Activated CD8-positive, alpha-beta memory T cell treated with anti-CD3 and anti-CD28 coated beads for 1 hour (primary cell): Measurements from ENCODE around the gene PSTPIP1.

Experiments used
- DNase-seq, 2 donors: peaks; one replicate each; pipeline ENCODE4 v3.0.0-alpha.2; 2020; ENCODE audit warnings: low read depth in 1 of 2; ENCODE audit errors: extremely low read depth in 1 of 2

PSTPIP1 gene

DNA sequence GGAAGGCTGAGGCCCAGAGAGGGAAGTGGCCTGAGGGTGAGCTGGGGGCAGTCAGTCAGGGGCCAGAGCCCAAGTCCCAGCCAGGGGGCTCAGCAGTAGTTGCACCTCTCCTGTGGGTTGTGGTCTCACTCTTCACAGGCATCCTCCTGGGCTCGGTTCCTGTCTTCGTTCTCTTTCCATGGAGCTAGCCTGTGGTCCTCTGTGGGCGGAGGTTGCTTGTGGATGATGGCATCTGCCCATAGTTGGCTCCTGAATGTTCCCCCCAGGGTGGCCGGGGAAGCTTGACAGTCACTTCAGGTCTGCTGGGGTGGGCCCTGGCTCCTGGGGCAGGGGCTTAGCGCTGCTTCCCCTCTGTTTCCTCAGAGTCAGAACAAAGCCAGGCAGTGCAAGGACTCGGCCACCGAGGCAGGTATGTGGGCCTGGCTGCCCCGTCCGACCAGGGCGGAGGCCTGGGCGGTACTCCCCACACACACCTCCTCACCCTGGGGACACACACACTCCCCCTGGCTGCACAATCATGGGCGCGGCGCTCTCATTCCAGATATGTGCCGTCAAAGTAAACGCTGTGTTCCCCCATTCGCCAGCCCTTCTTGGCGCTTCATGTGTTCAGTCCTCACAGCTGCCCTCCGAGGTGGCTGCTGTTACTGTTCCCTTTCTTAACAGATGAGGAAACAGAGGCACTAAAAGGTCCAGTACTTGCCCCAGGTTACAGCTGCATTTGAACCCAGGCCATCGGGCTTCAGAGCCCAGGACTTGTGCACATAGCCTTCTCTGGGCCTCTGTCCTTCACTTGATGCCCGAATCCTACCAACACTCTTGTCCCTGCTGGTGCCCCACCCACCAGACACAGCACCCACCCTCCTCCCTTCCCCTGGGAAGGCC, 34.5 kb downstream of the PSTPIP1 start:
- no peak for DNase-seq

DNA sequence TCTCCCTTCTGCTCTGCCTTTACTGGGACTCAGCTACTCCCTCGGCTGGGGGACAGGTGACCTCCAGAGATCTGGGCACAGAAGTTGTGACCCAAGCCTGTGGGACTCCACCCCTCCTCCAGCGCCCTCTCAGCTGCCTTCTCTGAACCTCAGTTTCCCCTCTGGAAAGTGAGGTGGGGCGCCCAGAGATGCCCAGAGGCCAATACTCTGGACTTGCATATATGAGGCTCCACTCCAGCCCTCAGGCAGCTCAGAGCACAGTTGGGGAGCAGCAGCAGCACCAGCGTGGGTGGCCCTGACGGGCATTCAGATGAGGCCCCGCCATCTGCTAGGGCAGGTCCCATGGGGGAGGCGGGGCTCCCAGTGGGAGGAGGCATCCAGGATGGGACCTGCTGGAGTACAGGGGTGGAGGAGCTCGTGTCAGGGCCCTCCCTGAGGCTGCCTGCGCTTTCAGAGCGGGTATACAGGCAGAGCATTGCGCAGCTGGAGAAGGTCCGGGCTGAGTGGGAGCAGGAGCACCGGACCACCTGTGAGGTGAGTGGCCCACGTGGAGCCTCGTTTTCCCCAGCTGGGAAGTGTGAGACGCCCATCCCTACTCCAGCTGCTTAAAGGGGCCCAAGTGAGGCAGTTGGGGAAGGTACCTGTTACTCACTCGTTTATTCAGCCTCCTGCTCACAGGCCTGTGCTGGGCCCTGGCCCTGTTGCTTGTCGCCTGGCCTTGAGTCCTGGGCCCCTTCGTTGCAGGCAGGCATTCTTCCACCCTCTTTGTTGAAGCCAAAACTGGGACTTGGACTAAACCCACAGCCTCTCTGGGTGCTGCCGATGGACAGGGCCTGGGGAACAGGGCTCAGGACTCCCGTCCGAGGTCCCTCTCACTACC, 35.4 kb downstream of the PSTPIP1 start:
- no peak for DNase-seq

DNA sequence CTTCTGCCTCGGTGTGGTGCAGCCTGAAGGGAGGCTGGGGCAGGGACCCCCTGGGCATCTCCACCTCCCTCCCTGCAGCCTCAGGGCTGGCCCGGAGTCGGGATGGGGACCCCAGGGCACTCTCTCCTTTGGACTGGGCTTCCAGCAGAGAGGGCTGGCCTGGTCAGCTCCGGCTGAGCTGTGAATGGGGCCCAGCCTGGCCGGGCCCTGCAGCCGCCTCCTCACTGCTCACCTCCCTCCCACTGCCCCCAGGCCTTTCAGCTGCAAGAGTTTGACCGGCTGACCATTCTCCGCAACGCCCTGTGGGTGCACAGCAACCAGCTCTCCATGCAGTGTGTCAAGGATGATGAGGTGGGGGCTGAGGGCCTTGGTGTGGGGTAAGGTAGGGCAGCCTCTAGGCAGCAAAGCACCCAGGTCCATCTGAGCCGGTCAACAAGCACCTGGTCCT, 36.0 kb downstream of the PSTPIP1 start:
- DNase-seq: no peak

DNA sequence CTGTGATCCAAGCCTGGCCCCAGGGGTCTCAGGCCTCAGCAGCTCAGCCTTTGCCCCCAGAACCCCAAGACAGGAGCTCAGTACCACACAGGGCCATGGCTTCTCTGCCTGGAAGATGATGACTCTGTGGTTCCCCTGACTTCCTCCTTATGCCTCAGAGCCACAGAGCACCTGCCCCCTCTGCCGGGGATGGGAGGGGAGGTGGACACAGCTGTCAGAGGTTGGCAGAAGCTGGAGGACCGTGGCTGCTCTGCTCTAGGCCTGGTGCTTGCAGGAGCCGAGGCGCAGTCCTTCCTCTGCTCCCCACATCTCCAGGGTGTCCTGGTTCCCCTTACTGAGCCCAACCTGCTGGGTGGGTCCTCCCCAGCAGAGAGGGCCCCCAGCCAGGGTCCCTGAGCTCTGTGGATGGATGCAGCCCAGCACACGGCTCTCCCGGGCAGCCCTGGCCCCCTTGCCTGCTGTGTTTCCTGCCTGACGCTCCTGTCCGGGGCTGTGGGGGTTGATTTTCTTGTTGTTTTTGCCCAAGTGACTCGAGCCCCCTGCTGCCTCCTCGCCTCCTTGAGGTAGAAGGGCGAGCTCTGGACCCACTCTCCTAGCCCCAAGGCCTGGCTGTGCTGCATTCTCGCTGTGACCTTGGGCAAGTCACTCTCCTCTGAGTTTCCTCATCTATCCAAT, 36.6 kb downstream of the PSTPIP1 start:
- no peak for DNase-seq

DNA sequence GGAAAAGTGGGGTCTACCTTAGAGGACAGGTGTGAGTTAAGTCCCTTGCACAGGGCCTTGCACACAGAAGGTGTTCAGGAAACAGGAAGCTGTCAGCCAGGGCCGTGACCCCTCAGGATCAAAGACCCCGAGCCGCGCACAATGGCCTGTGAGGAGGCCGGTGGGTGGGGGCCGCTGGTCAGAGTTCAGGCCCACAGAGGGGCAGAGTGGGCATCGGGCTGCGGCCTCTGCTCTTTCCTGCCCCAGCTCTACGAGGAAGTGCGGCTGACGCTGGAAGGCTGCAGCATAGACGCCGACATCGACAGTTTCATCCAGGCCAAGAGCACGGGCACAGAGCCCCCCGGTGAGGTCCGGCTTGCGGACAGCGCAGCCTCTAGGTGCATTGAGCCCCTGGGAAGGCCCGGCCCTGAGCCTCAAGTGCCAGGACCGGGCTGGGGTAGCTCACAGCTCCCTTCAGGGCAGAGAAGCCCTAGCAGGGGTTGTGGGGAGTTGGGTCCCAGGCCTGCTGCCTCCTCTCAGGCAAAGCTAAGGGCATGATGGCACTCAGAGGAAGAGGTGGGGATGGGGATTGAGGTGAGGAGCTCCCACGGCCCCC, 37.2 kb downstream of the PSTPIP1 start:
- DNase-seq: no peak

DNA sequence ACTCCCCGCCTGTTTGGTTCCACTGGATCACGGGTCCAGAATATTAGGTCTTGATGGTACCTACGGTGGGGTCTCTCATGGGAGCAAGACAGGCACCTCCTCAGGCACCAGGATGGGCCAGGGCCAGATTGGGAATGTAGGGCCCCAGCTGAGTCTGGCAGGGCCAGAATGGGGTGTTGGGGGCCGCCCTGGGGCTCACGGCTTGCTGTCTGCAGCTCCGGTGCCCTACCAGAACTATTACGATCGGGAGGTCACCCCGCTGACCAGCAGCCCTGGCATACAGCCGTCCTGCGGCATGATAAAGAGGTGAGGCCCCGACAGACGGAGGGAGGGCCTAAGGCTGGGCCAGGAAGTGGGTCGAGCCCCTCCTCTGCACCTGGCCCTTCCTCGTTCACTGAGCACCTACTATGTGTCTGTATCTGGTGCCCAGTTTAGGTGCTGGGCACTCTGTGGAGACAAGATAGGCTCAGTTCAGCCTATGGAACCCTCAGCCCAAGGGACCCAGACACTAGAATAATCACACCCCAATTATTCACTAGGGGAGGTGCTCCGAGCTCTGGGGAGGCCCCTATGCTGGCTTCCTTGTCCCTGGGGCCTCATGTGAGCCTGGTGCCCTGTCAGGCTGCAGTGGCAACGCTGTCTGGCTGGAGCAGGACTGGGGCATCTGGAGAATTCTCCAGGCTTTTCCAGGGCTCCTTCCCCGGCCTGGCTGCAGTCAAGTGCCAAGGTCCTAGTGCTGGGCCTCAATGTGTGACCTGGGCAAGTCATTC, 37.9 kb downstream of the PSTPIP1 start:
- no peak for DNase-seq

DNA sequence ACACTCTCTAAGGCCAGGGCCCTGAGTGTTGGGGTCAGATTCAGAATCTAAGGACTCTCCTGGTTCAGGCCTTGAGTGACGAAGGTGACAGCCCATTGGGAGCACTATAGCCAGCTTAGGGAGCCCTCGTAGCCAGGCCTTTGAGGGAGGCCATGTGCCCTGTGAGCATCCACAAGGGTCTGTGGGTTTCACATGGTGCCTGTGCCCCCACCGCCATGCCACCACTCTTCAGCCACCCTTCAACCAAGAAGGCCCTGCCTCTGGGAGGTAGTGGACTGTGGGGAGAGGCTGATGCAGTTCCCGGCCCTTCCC, 38.4 kb downstream of the PSTPIP1 start:
- DNase-seq: no peak

DNA sequence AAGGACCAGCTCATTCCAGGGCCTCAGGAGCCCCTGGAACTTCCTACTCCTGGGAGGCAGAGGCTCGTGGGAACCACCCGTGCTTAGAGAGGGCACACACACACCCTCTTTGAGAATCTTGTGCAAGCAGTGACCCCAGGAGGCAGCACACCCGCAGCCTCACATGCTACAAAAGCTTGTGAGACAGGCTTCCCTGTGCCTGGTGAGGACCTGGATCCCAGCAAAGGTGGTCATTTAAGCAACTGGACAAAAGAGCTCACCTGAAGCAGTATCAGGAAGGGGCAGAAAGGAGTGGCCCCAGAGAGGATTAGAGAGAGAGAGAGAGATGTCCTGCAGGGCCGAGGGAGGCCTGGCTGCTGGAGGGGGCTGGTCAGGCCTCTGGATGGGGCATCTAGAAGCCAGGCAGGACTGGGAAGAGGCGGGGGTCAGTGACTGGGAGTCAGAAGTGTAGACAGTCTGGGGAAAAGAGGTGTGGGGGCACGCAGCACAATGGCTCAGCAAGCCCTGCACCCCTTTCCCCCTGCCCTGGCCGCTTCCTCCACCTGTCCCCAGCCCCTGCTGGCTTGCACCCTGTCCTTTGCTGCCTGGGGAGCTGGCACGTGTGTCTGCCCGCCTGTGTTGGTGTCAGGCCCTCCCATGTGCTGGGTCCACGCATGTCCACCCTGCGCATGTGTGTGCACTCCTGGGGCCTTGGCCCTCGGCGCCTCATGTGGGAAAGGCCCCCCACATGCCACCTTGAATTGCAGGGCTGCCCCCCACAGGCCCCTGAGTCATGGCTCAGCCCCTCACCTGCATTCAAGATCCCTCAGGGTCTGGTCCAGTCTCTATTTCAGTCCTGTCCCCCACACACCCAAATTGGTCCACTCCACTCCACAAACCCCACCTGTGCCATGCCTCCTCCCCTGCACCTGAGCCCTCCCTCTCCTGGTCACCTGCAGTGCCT, 39.1 kb downstream of the PSTPIP1 start:
- no peak for DNase-seq

DNA sequence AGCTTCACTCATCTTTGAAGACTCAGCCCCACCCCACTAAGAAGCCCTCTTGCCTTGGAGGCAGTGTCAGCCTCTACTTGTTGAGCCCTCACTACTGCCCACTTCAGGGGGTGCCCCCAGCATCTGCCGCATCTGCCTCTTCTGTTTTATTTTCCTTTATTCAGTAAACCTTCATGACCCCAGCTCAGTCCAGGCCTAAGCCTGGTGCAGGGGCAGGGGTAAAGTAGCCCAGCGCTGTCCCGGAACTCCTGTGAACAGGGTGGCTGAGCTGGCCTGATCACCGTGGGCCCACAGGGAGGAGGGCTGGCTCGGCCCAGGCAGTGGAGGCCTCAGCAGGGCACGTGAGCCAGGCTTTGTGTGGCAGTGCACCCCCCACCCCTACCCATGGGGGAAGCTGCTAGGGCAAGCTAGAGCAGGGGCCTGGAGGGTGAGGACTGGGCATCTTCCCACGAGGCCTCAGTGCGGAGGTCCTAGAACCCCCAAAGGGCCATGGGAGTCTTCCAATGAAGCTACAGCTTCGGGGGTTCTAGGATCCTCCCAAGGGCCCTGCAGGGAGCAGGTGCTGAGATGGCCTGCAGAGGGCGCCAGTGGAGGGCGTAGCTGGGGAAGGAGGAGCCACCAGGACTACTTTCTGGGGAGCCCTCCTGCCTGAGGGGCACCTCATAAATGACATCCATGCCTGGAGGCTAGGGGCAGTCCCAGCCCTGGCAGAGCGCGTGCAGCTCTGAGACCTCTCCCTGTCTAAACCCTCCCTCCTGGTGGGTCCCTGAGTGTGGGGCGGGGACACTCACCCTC, 40.0 kb downstream of the PSTPIP1 start:
- DNase-seq: no peak

DNA sequence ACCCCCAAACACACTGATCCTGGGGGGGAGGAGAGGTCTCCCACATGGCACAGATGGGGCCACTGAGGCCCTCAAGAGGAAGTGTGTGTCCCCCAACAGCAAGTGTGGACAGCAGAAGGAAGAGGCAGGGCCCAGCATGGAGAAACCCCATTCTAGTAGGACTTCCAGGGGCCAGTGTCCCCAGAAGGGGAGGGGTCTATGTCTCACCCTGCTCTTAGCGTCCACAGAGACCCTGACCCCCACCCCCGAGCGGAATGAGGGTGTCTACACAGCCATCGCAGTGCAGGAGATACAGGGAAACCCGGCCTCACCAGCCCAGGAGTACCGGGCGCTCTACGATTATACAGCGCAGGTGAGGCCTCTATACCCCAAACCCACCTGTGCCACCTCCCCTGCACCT, 40.7 kb downstream of the PSTPIP1 start:
- DNase-seq: no peak

DNA sequence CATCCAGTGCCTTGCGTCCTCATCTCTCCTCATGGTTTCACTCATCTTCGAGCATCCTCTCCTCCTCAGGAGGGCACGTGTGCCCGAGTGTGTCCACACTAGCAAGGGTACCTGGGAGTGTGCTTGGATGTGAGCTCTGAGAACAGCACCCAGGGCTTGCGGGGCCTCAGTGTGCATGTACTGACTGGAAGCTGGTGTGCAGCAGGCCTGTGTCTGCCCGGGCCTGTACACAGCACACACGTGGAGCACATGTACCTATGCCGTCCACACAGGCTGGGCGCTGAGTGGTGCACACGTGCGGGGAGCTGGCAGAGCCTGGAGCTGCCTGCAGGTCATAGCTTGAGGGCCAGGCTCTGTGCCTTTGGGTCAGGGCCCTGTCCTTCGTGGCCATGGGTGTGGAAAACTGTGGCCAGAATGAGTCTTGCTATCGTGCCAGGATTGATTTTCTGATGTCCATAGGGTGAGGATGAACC, 41.1 kb downstream of the PSTPIP1 start:
- no peak for DNase-seq

DNA sequence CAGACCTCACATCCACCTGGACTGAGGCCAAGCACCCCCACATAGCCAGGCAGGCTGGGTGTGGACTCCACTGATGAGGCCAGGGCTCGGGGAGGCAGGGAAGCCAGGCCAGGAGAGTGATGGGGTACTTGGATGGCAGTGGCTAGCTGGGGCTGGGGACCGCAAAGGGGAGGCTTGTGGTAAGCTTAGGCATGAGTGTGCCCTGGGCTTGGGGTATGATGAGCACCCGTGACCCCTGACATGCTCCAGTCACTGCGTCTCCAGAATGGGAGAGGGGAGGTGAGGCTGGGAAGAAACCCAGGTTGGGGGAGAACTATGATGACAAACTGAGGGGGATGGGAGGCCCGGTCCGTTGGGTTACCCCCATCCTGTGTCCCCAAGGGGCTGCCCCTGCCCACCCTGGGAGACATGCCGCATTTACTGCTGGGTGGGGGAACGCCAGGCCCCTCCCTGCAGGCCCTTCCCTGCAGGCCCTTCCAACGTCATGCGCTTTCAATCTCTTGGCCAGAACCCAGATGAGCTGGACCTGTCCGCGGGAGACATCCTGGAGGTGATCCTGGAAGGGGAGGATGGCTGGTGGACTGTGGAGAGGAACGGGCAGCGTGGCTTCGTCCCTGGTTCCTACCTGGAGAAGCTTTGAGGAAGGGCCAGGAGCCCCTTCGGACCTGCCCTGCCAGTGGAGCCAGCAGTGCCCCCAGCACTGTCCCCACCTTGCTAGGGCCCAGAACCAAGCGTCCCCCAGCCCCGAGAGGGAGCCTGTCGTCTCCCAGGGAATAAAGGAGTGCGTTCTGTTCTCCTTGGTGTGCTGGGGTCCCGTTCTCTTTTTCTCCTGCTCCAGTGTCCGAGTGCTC, 41.8 kb downstream of the PSTPIP1 start:
- no peak for DNase-seq

DNA sequence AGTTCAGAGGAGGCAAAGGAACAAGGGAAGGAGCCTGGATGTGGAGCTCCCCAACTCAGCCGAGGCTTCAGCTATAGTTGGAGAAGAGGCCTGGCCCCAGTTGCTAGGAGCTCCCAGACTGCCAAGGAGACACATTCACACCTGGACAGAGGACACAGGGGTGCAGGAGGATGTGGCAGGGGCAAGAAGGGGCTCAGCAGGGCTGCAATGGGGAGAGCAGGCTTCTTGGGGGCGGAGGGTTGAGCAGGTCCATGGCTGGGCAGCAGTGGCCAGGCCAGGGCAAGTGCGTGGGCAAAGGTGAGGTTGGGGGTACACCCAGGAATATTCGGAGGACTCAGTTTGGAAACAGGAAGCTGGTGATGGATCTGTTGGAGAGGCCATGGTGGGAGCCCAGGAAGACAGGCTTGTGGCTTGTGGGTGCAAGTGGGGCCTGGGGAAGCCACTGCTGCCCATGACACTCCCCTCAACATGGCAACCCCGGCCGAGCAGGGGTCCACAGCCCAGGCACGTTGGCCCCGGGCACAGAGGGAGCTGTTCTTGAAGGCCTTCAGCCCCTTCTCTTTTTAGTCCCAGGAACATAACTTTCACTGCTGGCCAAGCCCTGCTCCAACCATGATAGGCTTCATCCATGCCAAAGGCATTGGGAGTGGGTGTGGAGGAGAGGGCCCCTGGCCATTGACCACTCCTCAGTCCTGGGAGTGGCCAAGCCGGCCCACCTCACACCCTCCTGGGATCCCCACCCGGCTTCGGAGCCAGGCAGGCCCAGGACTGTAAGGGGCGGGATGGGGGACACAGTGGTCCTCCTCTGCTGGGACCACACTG, 42.7 kb downstream of the PSTPIP1 start:
- DNase-seq: no peak

DNA sequence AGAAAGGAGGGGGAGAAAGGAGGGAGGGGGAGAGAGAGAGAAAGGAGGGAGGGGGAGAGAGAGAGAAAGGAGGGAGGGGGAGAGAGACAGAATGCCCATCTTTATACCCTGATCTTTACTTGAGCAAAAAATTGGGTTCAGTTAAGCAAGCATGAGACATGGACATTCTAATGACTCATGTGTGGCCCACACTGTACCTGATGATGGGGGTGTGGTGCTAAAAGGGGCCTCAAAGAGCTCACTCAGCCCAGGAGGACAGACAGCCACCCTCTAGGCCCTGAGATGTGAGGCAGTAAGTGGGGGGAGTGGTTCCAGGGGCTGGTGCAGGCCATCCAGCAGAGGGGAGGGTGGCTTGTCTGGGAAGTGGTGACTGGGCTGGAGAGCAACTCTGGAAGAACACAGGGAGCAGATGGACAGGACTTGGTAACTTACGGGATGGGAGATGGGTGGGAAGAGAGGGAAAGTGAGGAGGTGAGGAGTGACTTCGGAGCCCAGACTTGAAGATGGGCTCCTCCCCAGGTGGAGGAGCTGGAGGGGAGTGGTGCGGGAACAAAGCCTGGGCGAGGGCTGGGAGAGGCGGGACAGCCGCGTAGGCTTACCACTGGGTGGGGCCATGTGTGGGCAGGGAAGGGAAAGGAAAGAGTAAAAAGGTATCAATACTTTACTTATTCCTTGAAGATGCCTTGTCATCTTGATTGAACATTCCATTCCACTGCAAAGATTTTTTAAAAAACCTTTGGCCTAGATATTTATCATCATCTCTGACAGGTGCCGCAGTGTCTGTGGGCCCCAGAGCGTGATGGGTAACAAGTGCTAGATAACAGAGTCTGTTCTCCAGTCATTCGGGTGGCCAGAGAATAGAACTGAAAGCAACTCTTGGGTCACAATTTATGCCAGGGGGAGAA, 43.6 kb downstream of the PSTPIP1 start:
- DNase-seq: no peak

DNA sequence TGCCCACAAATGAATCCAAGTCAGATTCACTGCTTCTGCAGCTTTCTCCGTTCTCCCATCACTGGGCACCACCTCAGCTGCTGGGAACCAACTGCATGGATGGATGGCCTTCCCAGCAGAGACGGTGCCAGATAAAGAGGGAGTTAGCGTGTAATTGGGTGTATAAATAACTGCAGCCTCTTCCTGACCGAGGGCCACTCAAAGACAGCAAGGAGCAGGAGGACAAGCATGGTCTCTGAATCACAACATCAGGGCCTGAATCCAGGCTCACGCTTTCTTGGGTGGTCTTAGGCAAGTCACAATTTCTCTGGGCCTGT, 44.2 kb downstream of the PSTPIP1 start:
- no peak for DNase-seq

DNA sequence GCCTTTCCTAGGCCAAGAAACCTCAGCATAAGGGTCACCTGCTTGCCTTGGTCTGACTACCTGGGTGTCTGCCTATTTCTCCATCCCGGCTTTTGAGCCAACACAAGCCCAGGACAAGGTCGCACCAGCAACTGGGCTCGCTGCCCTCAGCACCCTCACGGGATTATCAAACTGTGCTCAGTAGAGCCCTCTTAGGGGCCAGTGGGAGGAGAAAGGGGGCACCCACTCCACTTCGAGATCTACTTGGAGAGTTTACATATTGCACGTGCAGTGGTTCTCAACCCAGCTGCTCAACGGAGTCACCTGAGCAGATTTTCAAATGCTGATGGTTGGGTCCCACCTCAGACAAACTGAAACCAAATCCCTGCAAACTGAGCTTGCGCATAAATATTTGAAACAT, 44.9 kb downstream of the PSTPIP1 start:
- no peak for DNase-seq
